AG04450 (cell line): Measurements from ENCODE around the gene PAX4. TPM values are rescaled to one million over a fixed set of nuclear protein-coding genes. Genes with fewer than 3 reads are reported as not detected.

Experiments used
- CTCF ChIA-PET: fragments of 300-600, 350-600 bp; formaldehyde crosslinking; extraction: SDS; loops from one replicate; lab custom pipeline; 2022; ENCODE audit warnings: antibody characterized with exemption, inconsistent platforms; lab: Charles Lee
- POLR2A ChIA-PET: fragments of 350-600 bp; formaldehyde crosslinking; extraction: SDS; loops from one replicate; lab custom pipeline; 2021; ENCODE audit warnings: antibody characterized with exemption, inconsistent platforms; lab: Yijun Ruan, JAX
- DNase-seq: peaks from one replicate; pipeline ENCODE4 v3.0.0-alpha.2; 2011; ENCODE audit warnings: low read depth, low spot score
- H3K27ac ChIP-seq: one replicate; pipeline ENCODE4 v1.5.1; 2012; ENCODE audit warnings: low read depth, low read length, control low read depth
- H3K27me3 ChIP-seq: one replicate; pipeline ENCODE4 v1.6.0; 2012; ENCODE audit warnings: low read length; ENCODE audit not compliant: control insufficient read depth, insufficient read depth
- H3K4me3 ChIP-seq: 2 replicates; pipeline ENCODE4 v1.5.1; 2011; ENCODE audit warnings: mild to moderate bottlenecking, low read depth, low read length, control low read depth
- H3K9me3 ChIP-seq: 2 replicates; pipeline ENCODE4 v1.5.1; 2012; ENCODE audit warnings: low read length; ENCODE audit not compliant: control insufficient read depth, insufficient read depth
- polyA plus RNA-seq: library from polyadenylated mRNA; depleted of rRNA; stranded (reverse); fragments of >200 nt; gene quantifications from 2 replicates; pipeline ENCODE4 v1.2.3, GENCODE V29; 2011
- TF ChIP-seq, protein P1 (sequence below): IDR thresholded peaks from 2 replicates; pipeline ENCODE4 v1.5.1; 2011; ENCODE audit warnings: low read depth, low read length, control low read depth, inconsistent platforms

PAX4 gene
- polyA plus RNA-seq, 1 experiment = not detected

DNA sequence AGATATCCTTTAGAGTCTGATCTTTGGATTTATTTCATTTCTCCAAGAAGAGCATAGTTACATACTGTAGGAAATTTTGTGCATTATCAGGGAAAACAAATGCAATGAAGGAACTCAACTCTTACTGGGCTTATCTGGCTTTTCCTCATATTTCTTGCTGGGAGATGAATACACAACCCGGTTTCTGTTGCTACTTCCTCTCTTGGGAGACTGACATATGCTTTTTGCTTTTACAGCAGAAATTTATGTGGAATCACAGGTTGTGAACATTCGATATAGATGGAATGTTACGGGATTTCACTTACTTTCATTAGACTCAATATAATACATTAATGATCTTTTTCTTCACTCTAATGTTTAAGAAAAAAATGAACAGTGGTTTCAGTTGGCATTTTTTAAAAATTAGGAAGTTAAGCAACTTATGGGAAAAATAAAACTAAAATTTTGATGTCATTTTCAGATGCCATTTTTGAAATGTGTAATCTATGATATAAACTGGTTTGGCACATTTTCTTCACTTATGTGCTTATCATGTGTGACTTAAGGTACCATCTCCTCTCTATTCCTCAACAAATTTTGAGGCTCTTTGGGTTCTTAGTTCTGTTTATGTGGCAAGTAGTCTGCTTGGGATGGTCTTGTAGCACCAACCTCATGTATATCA is 41.2 kb upstream of the PAX4 start:
- no peak overlapping the region for H3K27ac ChIP-seq
- no peaks in the 10 kb centered on the region for H3K9me3 ChIP-seq
- POLR2A ChIA-PET = no interaction called here
- no peak overlapping the region for H3K4me3 ChIP-seq
- no peak for DNase-seq
- TF ChIP-seq, protein P1, sequence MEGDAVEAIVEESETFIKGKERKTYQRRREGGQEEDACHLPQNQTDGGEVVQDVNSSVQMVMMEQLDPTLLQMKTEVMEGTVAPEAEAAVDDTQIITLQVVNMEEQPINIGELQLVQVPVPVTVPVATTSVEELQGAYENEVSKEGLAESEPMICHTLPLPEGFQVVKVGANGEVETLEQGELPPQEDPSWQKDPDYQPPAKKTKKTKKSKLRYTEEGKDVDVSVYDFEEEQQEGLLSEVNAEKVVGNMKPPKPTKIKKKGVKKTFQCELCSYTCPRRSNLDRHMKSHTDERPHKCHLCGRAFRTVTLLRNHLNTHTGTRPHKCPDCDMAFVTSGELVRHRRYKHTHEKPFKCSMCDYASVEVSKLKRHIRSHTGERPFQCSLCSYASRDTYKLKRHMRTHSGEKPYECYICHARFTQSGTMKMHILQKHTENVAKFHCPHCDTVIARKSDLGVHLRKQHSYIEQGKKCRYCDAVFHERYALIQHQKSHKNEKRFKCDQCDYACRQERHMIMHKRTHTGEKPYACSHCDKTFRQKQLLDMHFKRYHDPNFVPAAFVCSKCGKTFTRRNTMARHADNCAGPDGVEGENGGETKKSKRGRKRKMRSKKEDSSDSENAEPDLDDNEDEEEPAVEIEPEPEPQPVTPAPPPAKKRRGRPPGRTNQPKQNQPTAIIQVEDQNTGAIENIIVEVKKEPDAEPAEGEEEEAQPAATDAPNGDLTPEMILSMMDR = no peak
- CTCF ChIA-PET = no interaction called here
- no peaks in the 10 kb centered on the region for H3K27me3 ChIP-seq

DNA sequence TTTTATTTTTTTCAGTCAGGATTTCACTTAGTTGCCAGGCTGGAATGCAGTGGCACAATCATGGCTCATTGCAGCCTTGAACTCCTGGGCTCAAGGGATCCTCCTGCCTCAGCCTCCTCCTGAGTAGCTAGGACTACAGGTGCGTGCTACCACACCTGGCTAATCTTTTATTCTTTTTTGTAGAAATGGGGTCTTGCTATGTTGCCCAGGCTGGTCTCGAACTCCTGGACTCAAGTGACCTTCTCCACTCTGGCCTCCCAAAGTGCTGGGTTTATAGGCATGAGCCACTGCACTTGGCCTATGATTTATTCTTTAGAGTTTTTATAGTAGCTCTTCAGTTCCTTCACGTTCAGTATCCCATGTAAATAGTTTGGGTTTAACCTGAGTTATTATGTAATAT is 39.6 kb upstream of the PAX4 start:
- Histone ChIP-seq H3K9me3 (no peaks in the 10 kb centered on the region), H3K4me3 (no peak overlapping the region), H3K27me3 (no peaks in the 10 kb centered on the region), H3K27ac (no peak overlapping the region)
- CTCF ChIA-PET = interaction anchor here (1.9 kb wide), 1 partner anchor 552 kb away, joined by 5 read pairs; no protein-coding TSS in a partner anchor
- DNase-seq = no peak
- POLR2A ChIA-PET = no interaction called here
- TF ChIP-seq, protein P1 = no peak

DNA sequence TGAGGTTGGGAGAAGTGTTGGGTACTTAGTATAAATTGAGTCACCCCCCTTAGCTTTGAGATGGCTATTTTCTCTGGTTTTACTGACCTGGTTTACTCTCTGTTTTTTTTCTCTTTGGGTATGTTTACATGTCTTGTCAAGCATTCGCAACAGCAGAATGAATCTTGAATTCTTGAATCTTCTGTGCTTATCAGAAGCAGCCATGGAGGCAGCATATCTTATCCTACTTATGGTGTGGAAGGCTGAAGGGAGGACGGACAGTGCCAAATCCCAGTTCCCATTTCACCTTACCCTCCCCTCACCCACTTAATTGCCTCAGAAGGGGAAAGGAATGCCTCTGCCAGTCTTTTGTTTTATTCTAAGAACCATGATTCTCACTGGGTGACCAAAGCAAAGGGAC is 37.8 kb upstream of the PAX4 start:
- TF ChIP-seq, protein P1 = no peak
- POLR2A ChIA-PET = interaction anchor here (0.7 to 1.5 kb wide), 2 partner anchors 13 to 70 kb away, joined by 4 read pairs; partner anchors contain the start of gene GCC1

DNA sequence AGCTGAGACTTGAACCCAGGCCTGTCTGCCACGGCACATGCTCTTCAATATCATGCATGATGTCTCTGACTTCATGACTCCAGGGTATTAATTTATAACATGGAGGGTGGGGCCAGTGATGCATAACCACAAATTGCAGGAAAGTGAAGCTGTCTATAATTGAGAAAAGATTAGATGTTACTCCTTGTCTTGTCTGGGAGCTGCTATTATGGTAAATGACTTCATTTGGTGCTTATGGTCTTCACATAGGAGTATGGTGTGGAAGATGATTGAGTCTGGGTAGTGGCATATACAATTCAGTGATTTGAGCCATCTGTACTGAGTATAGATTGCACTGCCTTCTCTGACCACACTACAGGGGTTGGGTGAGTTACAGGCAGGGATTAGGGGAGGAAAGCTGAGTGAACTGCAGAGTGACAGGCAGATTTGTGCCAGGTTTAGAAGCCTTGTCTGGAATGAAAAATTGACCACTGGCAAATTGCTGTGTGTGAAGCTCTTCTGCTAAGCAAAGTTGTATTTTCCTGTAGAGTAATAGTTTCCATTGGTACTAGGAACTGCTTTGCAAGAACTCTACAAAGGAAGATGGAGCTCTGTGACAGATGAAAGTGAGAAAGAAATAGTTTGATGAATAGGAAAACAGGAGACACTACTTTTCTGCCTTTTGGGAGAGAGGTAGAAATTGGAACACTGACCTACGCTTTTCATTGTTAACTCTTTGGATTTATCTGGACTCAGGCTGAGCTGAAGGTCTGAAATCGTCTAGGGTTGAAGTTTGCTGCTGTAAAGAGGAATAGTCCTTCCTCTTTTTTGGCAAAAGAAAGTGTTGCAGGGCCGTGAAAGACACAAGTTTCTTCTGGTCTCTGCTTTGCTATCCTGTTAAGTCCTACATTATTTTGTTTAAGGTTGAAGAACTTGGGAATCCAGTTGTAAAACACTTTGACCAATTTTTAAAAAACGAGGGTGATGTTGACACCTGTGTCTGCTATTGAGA is 36.8 kb upstream of the PAX4 start:
- Histone ChIP-seq H3K9me3 (peaks cover 4% of the 10 kb centered on the region; the same call in 1 of the 2 replicates), H3K4me3 (peak overlapping the region; percentile 96), H3K27ac (no peak overlapping the region), H3K27me3 (no peaks in the 10 kb centered on the region)
- ChIA-PET POLR2A (interaction anchor here (1.5 to 1.6 kb wide), 2 partner anchors 10 to 69 kb away, joined by 3 to 4 read pairs; partner anchors contain the start of gene GCC1), CTCF (interaction anchor here (0.9 to 1.4 kb wide), 5 partner anchors 12 to 66 kb away, joined by 3 to 4 read pairs (median 3); partner anchors contain the start of gene ARF5)
- TF ChIP-seq, protein P1 = no peak
- no peak for DNase-seq

More for the DNA sequence above, 37.8 kb upstream of the PAX4 start:
- Histone ChIP-seq H3K9me3 (peaks cover 4% of the 10 kb centered on the region; the same call in 1 of the 2 replicates), H3K27me3 (no peaks in the 10 kb centered on the region), H3K4me3 (no peak overlapping the region), H3K27ac (no peak overlapping the region)
- no peak for DNase-seq
- CTCF ChIA-PET = no interaction called here
